OCI-M2 (cell line): Measurements from ENCODE around the gene IGF2R.

ENCODE experiments used
- DNase-seq: peaks from one replicate; lab custom pipeline; 2025; ENCODE audit not compliant: unreplicated experiment; lab: John Stamatoyannopoulos, UW

The IGF2R gene

GRCh38 chr6:160042788-160043301 is 74.0 kb downstream of the IGF2R start:
- DNase-seq, result no peak

DNA sequence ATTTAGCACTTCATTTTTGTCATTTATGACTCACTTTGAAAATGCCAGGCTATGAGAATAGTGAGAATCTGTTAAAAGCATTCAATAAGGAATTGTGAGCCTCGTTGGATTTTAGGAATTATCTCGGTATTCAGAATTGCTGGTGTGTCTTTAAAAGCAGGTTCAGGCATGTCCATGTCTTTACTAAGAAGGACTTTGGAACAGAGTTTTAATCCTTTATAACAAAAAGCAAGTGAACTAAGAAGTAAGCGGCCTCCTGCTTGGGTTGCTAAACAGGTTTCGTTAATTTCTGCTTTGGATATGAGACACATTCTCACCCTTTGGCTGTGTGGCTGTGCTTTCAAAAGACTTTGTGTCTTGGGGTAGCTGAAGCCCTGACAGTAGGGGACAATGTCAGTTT is 74.9 kb downstream of the IGF2R start:
- DNase-seq, result no peak

DNA sequence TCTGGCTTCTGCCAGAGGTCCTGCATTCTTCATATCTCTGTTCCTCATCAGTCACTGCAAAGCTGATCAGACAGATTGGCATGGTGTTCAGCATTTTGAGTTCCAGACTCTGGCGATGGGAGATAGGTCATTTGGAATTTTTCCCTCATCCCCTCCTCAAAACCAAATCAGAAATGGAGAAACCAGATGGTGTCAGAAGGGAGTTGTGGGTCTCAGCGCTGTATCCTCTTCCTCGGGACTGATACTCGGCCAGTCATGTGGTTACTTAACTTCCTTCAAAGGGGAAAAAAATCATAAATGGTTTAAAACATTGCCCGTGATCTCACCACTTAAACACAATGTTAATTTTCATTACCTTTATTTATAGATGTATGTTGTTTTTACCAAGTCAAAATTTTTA is 75.8 kb downstream of the IGF2R start:
- DNase-seq, result no peak

- no peak for DNase-seq
Observed at GRCh38 chr6:160048471-160048870, 79.6 kb downstream of the IGF2R start.

DNA sequence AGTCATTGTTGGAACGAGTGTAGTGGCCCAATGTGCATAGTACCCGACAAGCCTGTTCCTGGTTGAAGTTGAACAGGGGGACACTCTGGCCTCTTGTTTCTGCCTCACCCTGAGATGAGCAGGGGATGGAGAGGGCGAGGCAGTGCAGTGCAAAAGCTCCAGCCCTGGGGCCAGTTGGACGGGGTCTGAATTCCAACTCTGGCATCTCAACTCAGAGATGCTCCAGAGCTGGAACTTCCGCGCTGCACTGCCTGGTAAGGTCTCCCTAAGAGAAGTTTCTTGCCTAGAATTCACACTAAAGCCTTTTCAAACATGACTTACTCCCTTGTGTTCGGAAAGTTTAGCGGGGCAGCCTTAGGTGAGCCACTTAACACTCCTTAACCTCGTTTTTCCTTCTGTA is 80.5 kb downstream of the IGF2R start:
- no peak for DNase-seq

- no peak for DNase-seq
Observed at GRCh38 chr6:160050022-160050421, 81.1 kb downstream of the IGF2R start.

GRCh38 chr6:160051390-160051789 is 82.5 kb downstream of the IGF2R start:
- DNase-seq, result no peak

- no peak for DNase-seq
Observed at GRCh38 chr6:160054271-160054670, 85.4 kb downstream of the IGF2R start.

- no peak for DNase-seq
Observed at GRCh38 chr6:160054913-160055312, 86.0 kb downstream of the IGF2R start.

GRCh38 chr6:160055378-160055777 is 86.5 kb downstream of the IGF2R start:
- no peak for DNase-seq

- no peak for DNase-seq
Observed at GRCh38 chr6:160055813-160056212, 86.9 kb downstream of the IGF2R start.

DNA sequence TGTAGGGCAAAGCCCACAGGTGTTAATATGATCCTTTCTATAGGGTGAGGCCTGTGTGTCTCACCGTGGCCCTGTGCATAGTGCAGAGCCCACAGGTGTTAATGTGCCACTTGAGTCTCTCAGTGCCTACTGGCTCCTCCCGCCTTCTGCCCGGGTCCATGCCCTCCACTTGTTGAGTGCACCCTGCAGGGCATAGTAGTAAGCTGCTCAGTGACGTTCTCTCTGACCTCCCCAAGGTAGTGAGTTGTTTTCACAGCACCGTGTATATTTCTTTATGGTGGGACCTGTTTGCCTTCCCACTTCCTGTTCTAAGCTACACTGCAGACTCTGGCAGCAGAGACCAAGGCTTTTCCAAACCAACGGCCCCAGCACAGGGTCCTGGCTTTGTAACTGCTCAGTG is 88.2 kb downstream of the IGF2R start:
- no peak for DNase-seq

GRCh38 chr6:160058603-160059215 is 89.8 kb downstream of the IGF2R start:
- DNase-seq, result no peak

DNA sequence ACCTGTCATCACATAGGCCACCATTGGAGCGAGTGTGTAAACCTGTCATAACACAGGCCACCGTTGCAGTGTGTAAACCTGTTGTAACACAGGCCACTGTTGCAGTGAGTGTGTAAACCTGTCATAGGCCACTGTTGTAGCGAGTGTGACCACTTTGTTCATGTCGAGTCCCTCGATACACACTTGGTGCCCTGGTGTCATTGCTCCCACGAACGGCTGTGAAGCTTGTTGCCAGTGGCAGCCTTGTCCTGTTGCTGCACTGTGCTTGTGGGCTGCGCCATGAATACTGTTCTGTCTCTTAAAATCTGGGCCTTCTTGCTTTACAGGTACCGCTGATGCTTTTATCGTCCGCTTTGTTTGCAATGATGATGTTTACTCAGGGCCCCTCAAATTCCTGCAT is 91.3 kb downstream of the IGF2R start:
- no peak for DNase-seq

DNA sequence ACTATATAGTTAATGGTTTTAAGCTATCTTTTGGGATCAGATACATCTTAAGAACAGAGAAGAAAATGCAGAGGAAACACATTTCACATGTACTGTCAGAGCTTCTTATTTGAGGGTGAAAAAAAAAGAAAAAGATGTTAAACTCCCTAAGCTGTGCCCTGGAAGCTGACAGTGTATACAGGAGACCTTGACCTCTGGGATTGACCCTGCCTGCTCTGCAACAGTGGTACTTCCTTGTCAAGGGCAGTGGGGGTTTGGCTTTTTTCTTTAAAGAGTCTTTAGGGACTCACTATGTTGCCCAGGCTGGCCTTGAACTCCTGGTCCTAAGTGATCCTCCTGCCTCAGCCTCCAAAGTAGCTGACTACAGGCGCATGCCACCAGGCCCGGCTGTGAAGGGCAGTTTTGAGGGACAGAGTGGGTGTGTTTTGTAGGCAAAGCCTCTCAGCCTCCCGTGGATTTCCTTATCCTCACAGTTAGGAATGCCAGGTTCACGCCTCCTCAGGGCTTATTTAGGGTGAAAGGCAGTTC is 92.1 kb downstream of the IGF2R start:
- DNase-seq, result no peak

- no peak for DNase-seq
Observed at GRCh38 chr6:160063771-160064413, 95.0 kb downstream of the IGF2R start.

DNA sequence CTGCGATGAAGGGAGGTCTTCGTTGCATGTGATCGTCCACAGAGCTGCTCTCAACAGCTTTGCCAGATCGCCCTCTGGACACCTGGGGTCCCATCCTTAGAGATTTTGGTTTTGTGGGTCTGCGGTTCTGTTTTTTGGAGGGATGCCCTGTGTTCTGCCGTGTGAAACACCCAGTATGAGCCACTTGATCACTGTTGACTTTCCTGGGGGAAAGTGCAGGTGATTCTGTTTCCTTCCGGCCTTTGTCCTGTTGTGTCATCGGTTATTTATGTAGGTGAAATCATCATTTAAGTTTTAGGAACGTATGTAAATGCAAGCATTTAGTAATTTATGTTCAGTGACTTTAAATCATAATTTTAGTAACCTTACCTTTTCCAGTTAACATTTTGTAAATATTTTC is 96.3 kb downstream of the IGF2R start:
- DNase-seq, result no peak

DNA sequence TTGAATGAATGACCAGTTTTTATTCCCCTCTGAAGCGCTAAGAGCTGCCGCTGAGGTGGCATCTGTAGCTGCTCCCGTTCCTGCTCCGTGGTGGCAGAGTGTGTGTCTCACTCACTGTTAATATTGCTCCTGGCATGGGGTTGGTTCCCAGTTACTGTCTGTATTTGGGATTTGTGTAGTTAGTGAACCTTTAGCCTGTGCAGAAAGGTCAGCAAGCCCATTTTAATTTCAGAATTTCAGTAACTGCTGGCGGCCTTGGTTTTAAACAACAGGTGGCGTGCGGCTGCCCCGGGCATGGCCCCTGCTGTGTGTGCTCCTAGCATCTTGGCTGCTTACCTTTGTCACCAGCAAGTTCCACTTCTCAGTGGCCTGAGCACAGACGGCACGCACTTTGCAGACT is 98.7 kb downstream of the IGF2R start:
- no peak for DNase-seq

DNA sequence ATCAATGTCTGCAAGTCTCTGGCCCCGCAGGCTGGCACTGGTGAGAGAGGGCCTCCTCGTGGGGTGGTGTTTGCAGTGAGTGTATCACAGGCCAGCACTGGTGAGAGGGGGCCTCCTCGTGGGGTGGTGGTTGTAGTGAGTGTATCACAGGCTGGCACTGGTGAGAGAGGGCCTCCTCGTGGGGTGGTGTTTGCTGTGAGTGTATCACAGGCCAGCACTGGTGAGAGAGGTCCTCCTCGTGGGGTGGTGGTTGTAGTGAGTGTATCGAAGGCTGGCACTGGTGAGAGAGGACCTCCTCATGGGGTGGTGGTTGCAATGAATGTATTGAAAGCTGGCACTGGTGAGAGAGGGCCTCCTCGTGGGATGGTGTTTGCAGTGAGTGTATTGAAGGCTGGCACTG is 99.5 kb downstream of the IGF2R start:
- no peak for DNase-seq

- no peak for DNase-seq
Observed at GRCh38 chr6:160069050-160069454, 100.2 kb downstream of the IGF2R start.

GRCh38 chr6:160069459-160069858 is 100.6 kb downstream of the IGF2R start:
- no peak for DNase-seq

- no peak for DNase-seq
Observed at GRCh38 chr6:160070427-160070826, 101.5 kb downstream of the IGF2R start.

DNA sequence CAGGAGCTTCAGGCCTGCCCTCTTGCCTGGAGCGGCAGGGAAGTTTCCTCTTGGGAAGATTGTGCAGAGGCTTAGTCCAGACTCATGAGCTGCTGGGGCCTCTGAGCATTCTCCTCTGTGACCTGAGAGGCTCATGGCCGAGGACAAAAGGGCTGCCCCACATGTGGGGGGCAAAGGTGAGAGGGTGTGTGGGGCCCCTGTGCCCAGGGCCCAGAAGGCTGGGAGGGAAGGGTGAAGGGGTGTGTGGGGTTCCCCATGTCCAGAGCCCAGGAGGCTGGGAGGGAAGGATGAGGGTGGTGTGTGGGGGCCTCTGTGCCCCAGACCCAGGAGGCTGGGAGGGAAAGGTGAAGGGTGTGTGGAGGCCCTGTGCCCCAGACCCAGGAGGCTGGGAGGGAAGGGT is 101.9 kb downstream of the IGF2R start:
- no peak for DNase-seq
